ENCODE data around the gene UVRAG.

- TF ChIP-seq CTCF (conservative IDR thresholded peaks at IDR 0.05; ENCODE audit: low read depth, low read length) (no peak), EZH2 (IDR thresholded peaks at IDR 0.05; ENCODE audit: low read length, unreplicated experiment) (no peak), EZH2phosphoT487 (IDR thresholded peaks at IDR 0.05; ENCODE audit: borderline replicate concordance, low read length) (no peak)
Measured at GRCh38 chr11:75822541-75822940, 7.5 kb downstream of the UVRAG start.

All from PC-3 (cell line).